ENCODE results near the gene HIP1R.

Gene HIP1R

GRCh38 chr12:122850695-122851350, 15.6 kb downstream of the HIP1R start:
- CTCF ChIA-PET, result no interaction called here
- DNase-seq (ENCODE audit: extremely low spot score), result no peak
- TF ChIP-seq ARNT (IDR thresholded peaks at IDR 0.05) (no peak), HDGF (IDR thresholded peaks at IDR 0.05; ENCODE audit: borderline replicate concordance) (no peak), FOXM1 (IDR thresholded peaks at IDR 0.05; ENCODE audit: borderline replicate concordance) (no peak), CTBP1 (IDR thresholded peaks at IDR 0.05; ENCODE audit: borderline replicate concordance) (no peak), TARDBP (IDR thresholded peaks at IDR 0.05) (no peak), SUZ12 (IDR thresholded peaks at IDR 0.05) (no peak), FOXA1 (IDR thresholded peaks at IDR 0.05) (no peak), PKNOX1 (IDR thresholded peaks at IDR 0.05) (no peak), L3MBTL2 (conservative IDR thresholded peaks at IDR 0.05) (no peak), ELF4 (IDR thresholded peaks at IDR 0.05) (no peak), ZNF384 (IDR thresholded peaks at IDR 0.05) (no peak), NFRKB (IDR thresholded peaks at IDR 0.05) (no peak), FOXK2 (IDR thresholded peaks at IDR 0.05) (no peak), BHLHE40 (IDR thresholded peaks at IDR 0.05; ENCODE audit: borderline replicate concordance) (no peak), LEF1 (IDR thresholded peaks at IDR 0.05; ENCODE audit: borderline replicate concordance) (no peak), SP1 (IDR thresholded peaks at IDR 0.05) (no peak)
- POLR2A ChIA-PET, result no interaction called here

GRCh38 chr12:122851820-122852219, 16.6 kb downstream of the HIP1R start:
- ChIA-PET CTCF (no interaction called here), POLR2A (no interaction called here)

GRCh38 chr12:122852336-122853275, 17.3 kb downstream of the HIP1R start:
- POLR2A ChIA-PET, result no interaction called here
- CTCF ChIA-PET, result no interaction called here
- no peak for TF ChIP-seq NFRKB (IDR thresholded peaks at IDR 0.05)
- DNase-seq (ENCODE audit: extremely low spot score), result no peak

More at GRCh38 chr12:122851820-122852219, 16.6 kb downstream of the HIP1R start:
- TF ChIP-seq PKNOX1 (IDR thresholded peaks at IDR 0.05) (no peak), FOXA1 (IDR thresholded peaks at IDR 0.05) (no peak), BHLHE40 (IDR thresholded peaks at IDR 0.05; ENCODE audit: borderline replicate concordance) (no peak), ARNT (IDR thresholded peaks at IDR 0.05) (no peak), FOXK2 (IDR thresholded peaks at IDR 0.05) (no peak), ZNF384 (IDR thresholded peaks at IDR 0.05) (no peak), ELF4 (IDR thresholded peaks at IDR 0.05) (no peak), SP1 (IDR thresholded peaks at IDR 0.05) (no peak), FOXM1 (IDR thresholded peaks at IDR 0.05; ENCODE audit: borderline replicate concordance) (no peak), NFRKB (IDR thresholded peaks at IDR 0.05) (no peak), SUZ12 (IDR thresholded peaks at IDR 0.05) (no peak), L3MBTL2 (conservative IDR thresholded peaks at IDR 0.05) (no peak), LEF1 (IDR thresholded peaks at IDR 0.05; ENCODE audit: borderline replicate concordance) (no peak), HDGF (IDR thresholded peaks at IDR 0.05; ENCODE audit: borderline replicate concordance) (no peak)
- DNase-seq (ENCODE audit: extremely low spot score), result no peak

- TF ChIP-seq TARDBP (IDR thresholded peaks at IDR 0.05) (no peak), ZNF384 (IDR thresholded peaks at IDR 0.05) (no peak)
- no peak for DNase-seq (ENCODE audit: extremely low spot score)
- CTCF ChIA-PET, result interaction anchor here (0.8 kb wide), 1 partner anchor 11 kb away, joined by 3 read pairs; no protein-coding TSS in a partner anchor
- POLR2A ChIA-PET, result no interaction called here
Observed at GRCh38 chr12:122853582-122854245, 18.5 kb downstream of the HIP1R start.

- DNase-seq (ENCODE audit: extremely low spot score), result no peak
- POLR2A ChIA-PET, result no interaction called here
- CTCF ChIA-PET, result no interaction called here
- no peak for TF ChIP-seq ARNT (IDR thresholded peaks at IDR 0.05)
- TF ChIP-seq FOXM1 (IDR thresholded peaks at IDR 0.05; ENCODE audit: borderline replicate concordance), result no peak
- no peak for TF ChIP-seq HDGF (IDR thresholded peaks at IDR 0.05; ENCODE audit: borderline replicate concordance)
- TF ChIP-seq NFRKB (IDR thresholded peaks at IDR 0.05), result no peak
- TF ChIP-seq L3MBTL2 (conservative IDR thresholded peaks at IDR 0.05), result no peak
- no peak for TF ChIP-seq CTBP1 (IDR thresholded peaks at IDR 0.05; ENCODE audit: borderline replicate concordance)
- TF ChIP-seq ZNF384 (IDR thresholded peaks at IDR 0.05), result no peak
- no peak for TF ChIP-seq FOXA1 (IDR thresholded peaks at IDR 0.05)
- TF ChIP-seq SUZ12 (IDR thresholded peaks at IDR 0.05), result no peak
- no peak for TF ChIP-seq BHLHE40 (IDR thresholded peaks at IDR 0.05; ENCODE audit: borderline replicate concordance)
- no peak for TF ChIP-seq FOXK2 (IDR thresholded peaks at IDR 0.05)
Observed at GRCh38 chr12:122854554-122854953, 19.3 kb downstream of the HIP1R start.

GRCh38 chr12:122855071-122855829, 20.0 kb downstream of the HIP1R start:
- POLR2A ChIA-PET, result no interaction called here
- CTCF ChIA-PET, result no interaction called here
- TF ChIP-seq FOXK2 (IDR thresholded peaks at IDR 0.05), result no peak
- no peak for TF ChIP-seq L3MBTL2 (conservative IDR thresholded peaks at IDR 0.05)
- no peak for TF ChIP-seq BHLHE40 (IDR thresholded peaks at IDR 0.05; ENCODE audit: borderline replicate concordance)
- TF ChIP-seq FOXM1 (IDR thresholded peaks at IDR 0.05; ENCODE audit: borderline replicate concordance), result no peak
- TF ChIP-seq LEF1 (IDR thresholded peaks at IDR 0.05; ENCODE audit: borderline replicate concordance), result no peak
- TF ChIP-seq HDGF (IDR thresholded peaks at IDR 0.05; ENCODE audit: borderline replicate concordance), result no peak
- no peak for TF ChIP-seq ZNF384 (IDR thresholded peaks at IDR 0.05)
- no peak for DNase-seq (ENCODE audit: extremely low spot score)
